PFSK-1 (cell line): Measurements from ENCODE around the gene TMEM40.

Experiments used
- FOXP2 ChIP-seq: optimal IDR thresholded peaks from 2 replicates; pipeline ENCODE3; 2011; ENCODE audit warnings: borderline replicate concordance, control low read depth, inconsistent platforms; ENCODE audit not compliant: insufficient read depth; ENCODE audit errors: extremely low read length, extremely low read depth
- POLR2AphosphoS5 ChIP-seq: IDR thresholded peaks from 2 replicates; pipeline ENCODE4 v1.6.1; 2012; ENCODE audit warnings: low read depth, mild to moderate bottlenecking, control low read depth, low read length, moderate library complexity
- SIN3A ChIP-seq: IDR thresholded peaks from 2 replicates; pipeline ENCODE4 v1.6.1; 2012; ENCODE audit warnings: mild to moderate bottlenecking, low read length, moderate library complexity, borderline replicate concordance; ENCODE audit not compliant: insufficient read depth
- TAF1 ChIP-seq: IDR thresholded peaks from 2 replicates; pipeline ENCODE4 v1.6.1; 2012; ENCODE audit warnings: low read length, control low read depth, borderline replicate concordance; ENCODE audit not compliant: insufficient read depth
- TF ChIP-seq, protein P1 (sequence below), 2 experiments: IDR thresholded peaks; 2 replicates each; pipeline versions ENCODE4 v1.6.1 to v1.8.0; 2011 to 2012; ENCODE audit warnings: low read depth in 2 of 2, low read length in 2 of 2, control low read depth in 1 of 2, inconsistent platforms in 1 of 2, mild to moderate bottlenecking in 1 of 2, moderate library complexity in 1 of 2; ENCODE audit not compliant: insufficient read depth in 1 of 2

Gene TMEM40

GRCh38 chr3:12727937-12728336 is 31.1 kb downstream of the TMEM40 start:
- TF ChIP-seq, protein P1, sequence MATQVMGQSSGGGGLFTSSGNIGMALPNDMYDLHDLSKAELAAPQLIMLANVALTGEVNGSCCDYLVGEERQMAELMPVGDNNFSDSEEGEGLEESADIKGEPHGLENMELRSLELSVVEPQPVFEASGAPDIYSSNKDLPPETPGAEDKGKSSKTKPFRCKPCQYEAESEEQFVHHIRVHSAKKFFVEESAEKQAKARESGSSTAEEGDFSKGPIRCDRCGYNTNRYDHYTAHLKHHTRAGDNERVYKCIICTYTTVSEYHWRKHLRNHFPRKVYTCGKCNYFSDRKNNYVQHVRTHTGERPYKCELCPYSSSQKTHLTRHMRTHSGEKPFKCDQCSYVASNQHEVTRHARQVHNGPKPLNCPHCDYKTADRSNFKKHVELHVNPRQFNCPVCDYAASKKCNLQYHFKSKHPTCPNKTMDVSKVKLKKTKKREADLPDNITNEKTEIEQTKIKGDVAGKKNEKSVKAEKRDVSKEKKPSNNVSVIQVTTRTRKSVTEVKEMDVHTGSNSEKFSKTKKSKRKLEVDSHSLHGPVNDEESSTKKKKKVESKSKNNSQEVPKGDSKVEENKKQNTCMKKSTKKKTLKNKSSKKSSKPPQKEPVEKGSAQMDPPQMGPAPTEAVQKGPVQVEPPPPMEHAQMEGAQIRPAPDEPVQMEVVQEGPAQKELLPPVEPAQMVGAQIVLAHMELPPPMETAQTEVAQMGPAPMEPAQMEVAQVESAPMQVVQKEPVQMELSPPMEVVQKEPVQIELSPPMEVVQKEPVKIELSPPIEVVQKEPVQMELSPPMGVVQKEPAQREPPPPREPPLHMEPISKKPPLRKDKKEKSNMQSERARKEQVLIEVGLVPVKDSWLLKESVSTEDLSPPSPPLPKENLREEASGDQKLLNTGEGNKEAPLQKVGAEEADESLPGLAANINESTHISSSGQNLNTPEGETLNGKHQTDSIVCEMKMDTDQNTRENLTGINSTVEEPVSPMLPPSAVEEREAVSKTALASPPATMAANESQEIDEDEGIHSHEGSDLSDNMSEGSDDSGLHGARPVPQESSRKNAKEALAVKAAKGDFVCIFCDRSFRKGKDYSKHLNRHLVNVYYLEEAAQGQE (IDR thresholded peaks at IDR 0.05; ENCODE audit: insufficient read depth in 1 of 2, low read depth in 2 of 2, low read length in 2 of 2) = no peak
- TF ChIP-seq SIN3A (no peak), TAF1 (no peak), FOXP2 (no peak), POLR2AphosphoS5 (no peak)

- TF ChIP-seq TAF1 = no peak
- TF ChIP-seq, protein P1 (IDR thresholded peaks at IDR 0.05; ENCODE audit: insufficient read depth in 1 of 2, low read depth in 2 of 2, low read length in 2 of 2) = no peak
- TF ChIP-seq POLR2AphosphoS5 = no peak
- TF ChIP-seq FOXP2 = no peak
- no peak for TF ChIP-seq SIN3A
These were observed 31.6 kb downstream of the TMEM40 start for GRCh38 chr3:12727481-12727880.

DNA sequence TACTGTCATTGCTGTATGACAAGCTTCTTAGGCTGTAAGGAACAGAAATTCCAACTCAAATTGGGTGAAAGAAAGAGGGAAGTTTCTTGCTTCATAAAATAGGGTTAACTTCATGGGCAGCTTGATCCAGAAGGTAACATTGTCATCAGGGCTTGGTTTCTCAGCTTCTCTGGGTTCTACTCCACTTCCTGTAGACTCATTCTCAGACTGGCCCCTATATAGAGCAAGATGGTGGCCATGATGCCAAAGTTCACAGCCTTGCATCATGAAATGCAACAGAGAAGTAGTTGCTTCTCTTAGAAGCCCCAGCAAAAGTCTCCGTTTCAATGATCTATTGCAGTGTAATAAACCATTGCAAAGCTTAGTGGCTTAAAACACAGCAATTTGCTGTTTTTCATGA is 33.6 kb downstream of the TMEM40 start:
- TF ChIP-seq, protein P1 (IDR thresholded peaks at IDR 0.05; ENCODE audit: insufficient read depth in 1 of 2, low read depth in 2 of 2, low read length in 2 of 2) = no peak
- TF ChIP-seq POLR2AphosphoS5 (no peak), FOXP2 (no peak), SIN3A (no peak), TAF1 (no peak)

DNA sequence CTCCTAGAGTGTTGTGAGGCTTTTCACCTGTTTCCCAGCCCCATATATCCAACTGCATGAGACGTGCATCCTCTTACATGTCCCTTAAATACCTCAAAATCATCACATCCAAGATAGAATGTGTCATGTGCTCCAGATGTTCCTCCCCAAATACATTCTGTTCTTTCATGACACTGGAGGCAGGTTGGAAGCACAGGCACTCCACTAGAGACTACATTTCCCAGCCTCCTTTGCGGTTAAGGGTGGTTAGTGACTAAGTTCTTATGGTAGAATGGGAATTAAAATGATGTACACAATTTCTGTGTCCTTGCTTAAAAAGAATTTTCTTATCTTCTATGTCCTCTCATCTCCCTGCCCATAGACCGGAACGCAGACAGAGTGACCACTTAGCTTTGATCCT is 34.3 kb downstream of the TMEM40 start:
- TF ChIP-seq SIN3A (no peak), TAF1 (no peak), FOXP2 (no peak), POLR2AphosphoS5 (no peak)
- TF ChIP-seq, protein P1 (IDR thresholded peaks at IDR 0.05; ENCODE audit: insufficient read depth in 1 of 2, low read depth in 2 of 2, low read length in 2 of 2) = no peak

- TF ChIP-seq SIN3A = no peak
- no peak for TF ChIP-seq TAF1
- TF ChIP-seq FOXP2 = no peak
- TF ChIP-seq POLR2AphosphoS5 = no peak
- TF ChIP-seq, protein P1 (IDR thresholded peaks at IDR 0.05; ENCODE audit: insufficient read depth in 1 of 2, low read depth in 2 of 2, low read length in 2 of 2) = no peak
These were observed 36.8 kb downstream of the TMEM40 start for GRCh38 chr3:12722226-12722625.
